Natural killer cell treated with Interleukin-12 subunit alpha and Interleukin-12 subunit beta and Interleukin-15 and Interleukin-18, amount 100 ng/mL, for 72 hours (primary cell): Measurements from ENCODE around the gene SH3RF1. TPM values are rescaled to one million over a fixed set of nuclear protein-coding genes. Genes with fewer than 3 reads are reported as not detected.

Experiments
- ATAC-seq, 2 donors: fragments of 150-1000 bp; cut with Tn5 transposase in 1 of 2; sonication (Bioruptor Pico), chemical (Tn5 transposase) in 1 of 2; 2 replicates each; pipeline ENCODE4 v1.10.0; 2021
- DNase-seq: peaks from one replicate; pipeline ENCODE4 v3.0.0; 2022; ENCODE audit warnings: low spot score
- H3K27ac Mint-ChIP-seq, 2 donors: 1 replicate in 1 of 2; 2 replicates in 1 of 2; pipeline ENCODE4 v1.8.0; 2022; ENCODE audit warnings: mixed read lengths in 2 of 2, mild to moderate bottlenecking in 1 of 2, moderate library complexity in 1 of 2
- H3K27me3 Mint-ChIP-seq, 2 donors: 1 replicate in 1 of 2; 2 replicates in 1 of 2; pipeline ENCODE4 v1.8.0; 2022; ENCODE audit warnings: mixed read lengths in 2 of 2
- H3K36me3 Mint-ChIP-seq: one replicate; pipeline ENCODE4 v1.8.0; 2022; ENCODE audit warnings: mixed read lengths
- H3K4me1 Mint-ChIP-seq, 2 donors: 1 replicate in 1 of 2; 2 replicates in 1 of 2; pipeline ENCODE4 v1.8.0; 2022; ENCODE audit warnings: low read depth in 2 of 2, mixed read lengths in 2 of 2, mild to moderate bottlenecking in 1 of 2
- H3K4me3 Mint-ChIP-seq: one replicate; pipeline ENCODE4 v1.8.0; 2022; ENCODE audit warnings: mixed read lengths
- H3K9me3 Mint-ChIP-seq: 2 replicates; pipeline ENCODE4 v1.8.0; 2022; ENCODE audit warnings: mixed read lengths
- total RNA-seq, 2 donors: library from RNA; stranded (reverse); gene quantifications; one replicate each; pipeline ENCODE4 v1.2.3, GENCODE V29; 2022

SH3RF1 gene
- total RNA-seq, 2 donors from 2014 or later = 0.64 to 1.3 TPM

DNA sequence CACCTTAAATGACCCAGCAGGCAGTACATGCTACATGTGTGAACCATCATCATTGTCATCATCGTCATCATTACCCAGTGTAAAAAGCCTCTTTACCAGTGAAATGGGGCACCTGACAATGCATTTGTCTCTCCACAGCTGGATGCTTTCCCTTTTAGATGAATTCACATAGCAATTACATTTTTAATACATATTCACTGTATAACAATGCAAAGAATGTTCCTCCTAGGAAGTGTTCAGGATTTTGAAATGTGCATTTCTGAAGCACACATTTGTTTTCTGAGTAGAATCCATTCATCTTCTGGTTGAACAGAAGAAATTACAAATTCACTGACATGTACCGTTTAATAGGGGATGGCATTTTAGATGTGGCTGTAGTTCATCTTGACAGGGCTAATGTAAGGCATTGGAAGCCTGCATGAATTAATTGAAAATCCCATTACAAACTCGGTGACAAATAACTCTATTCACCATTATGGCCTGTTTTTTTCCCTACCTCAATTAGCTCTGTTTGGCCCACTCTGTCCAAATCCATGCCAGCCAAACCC is 111.1 kb downstream of the SH3RF1 start:
- Mint-ChIP-seq H3K27ac (no peak overlapping the region), H3K36me3 (no peaks in the 10 kb centered on the region), H3K4me3 (no peak overlapping the region), H3K9me3 (no peaks in the 10 kb centered on the region), H3K27me3 (peaks cover 7 to 15% of the 10 kb centered on the region in 2 donors), H3K4me1 (no peaks in the 10 kb centered on the region)
- DNase-seq = no peak
- ATAC-seq = no peak

DNA sequence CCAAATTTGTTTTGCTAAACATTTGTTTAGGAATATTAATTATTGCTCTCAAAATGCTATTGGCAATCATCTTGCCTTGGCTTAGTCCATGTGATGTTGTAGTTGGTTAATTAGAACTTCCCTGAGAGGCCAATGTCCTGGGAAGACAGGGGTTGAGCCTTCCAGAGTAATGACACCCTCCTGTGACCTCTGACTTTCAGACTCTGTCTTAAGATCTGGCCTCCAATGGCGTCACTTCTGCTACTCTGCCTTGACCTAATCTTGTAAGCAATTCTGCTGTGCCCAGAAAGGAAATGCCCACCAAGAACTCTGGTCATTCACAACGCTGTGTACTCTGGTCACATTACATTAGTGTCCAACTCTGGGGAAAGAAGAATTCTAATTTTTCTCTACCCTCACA is 111.9 kb downstream of the SH3RF1 start:
- Mint-ChIP-seq H3K4me3 (no peak overlapping the region), H3K27me3 (peaks cover 4 to 15% of the 10 kb centered on the region in 2 donors), H3K9me3 (no peaks in the 10 kb centered on the region)

DNA sequence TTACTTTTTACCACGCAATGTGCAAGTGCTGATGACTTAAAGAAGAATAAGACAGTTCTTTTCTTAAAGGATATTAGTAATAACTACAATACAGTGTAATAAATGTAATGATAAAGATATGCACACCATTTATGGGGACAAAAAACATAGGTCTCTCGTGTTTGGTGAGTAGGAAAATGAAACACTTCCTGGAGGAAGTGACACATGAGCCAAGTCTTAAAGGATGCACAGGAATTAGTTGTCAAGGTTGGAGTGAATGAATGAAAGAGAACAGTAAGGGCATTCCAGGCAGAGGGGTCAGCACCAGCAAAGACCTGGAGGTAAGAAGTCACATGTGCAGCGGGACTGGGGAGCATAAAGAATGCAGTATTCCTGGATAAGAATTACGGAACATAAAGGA is 112.7 kb downstream of the SH3RF1 start:
- Mint-ChIP-seq H3K9me3 (no peaks in the 10 kb centered on the region), H3K36me3 (no peaks in the 10 kb centered on the region), H3K27ac (no peak overlapping the region), H3K4me3 (no peak overlapping the region), H3K27me3 (peaks cover 0 to 15% of the 10 kb centered on the region in 2 donors), H3K4me1 (no peaks in the 10 kb centered on the region)
- ATAC-seq (no peak), DNase-seq (no peak)

More for the DNA sequence above, 111.9 kb downstream of the SH3RF1 start:
- ATAC-seq (no peak), DNase-seq (no peak)
- Mint-ChIP-seq H3K36me3 (no peaks in the 10 kb centered on the region), H3K27ac (no peak overlapping the region), H3K4me1 (no peaks in the 10 kb centered on the region)

DNA sequence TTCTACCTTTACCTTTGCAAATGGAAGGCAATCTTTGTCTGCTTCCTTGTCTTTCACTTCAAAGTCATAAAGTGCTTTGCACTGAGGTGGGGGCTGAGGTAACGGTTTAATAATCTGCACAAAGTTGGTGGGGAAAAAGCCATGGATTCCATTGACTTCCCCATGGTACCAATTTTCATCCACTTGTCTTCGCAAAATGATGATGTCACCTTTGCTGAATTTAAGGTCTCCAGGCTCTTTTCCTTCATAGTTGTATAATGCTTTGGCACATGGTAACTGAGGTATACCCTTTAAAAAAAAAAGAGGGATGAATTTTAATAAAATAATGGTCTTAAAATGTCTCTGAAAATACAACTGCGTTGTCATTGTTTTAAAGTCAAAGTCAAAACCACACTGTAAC is 114.4 kb downstream of the SH3RF1 start:
- ATAC-seq (no peak), DNase-seq (no peak)
- H3K4me1 Mint-ChIP-seq = no peaks in the 10 kb centered on the region
- H3K36me3 Mint-ChIP-seq = no peaks in the 10 kb centered on the region
- no peaks in the 10 kb centered on the region for H3K9me3 Mint-ChIP-seq
- H3K27me3 Mint-ChIP-seq = peaks cover 0 to 10% of the 10 kb centered on the region in 2 donors
- no peak overlapping the region for H3K27ac Mint-ChIP-seq
- no peak overlapping the region for H3K4me3 Mint-ChIP-seq

DNA sequence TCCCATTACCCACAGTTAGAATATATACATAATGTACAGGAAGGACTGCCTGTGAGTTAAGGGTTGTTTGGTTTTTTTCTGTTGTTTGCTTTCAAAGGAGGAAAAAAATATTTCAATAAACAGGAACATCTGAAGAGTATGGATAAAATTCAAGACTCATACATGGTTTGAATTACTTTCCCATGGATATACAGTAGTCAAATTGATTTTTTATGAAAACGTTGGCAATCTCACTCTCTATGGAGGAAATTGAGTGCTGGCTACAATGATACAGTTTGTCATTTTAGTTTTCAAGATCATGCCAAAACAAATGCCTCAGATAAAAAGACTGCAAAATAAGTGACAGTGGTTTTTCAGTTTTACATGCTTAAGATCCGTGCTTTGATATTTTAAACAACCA is 116.6 kb downstream of the SH3RF1 start:
- Mint-ChIP-seq H3K4me1 (no peaks in the 10 kb centered on the region), H3K27ac (no peak overlapping the region), H3K9me3 (no peaks in the 10 kb centered on the region), H3K27me3 (peaks cover 0 to 10% of the 10 kb centered on the region in 2 donors), H3K4me3 (no peak overlapping the region), H3K36me3 (no peaks in the 10 kb centered on the region)
- DNase-seq = no peak
- no peak for ATAC-seq

DNA sequence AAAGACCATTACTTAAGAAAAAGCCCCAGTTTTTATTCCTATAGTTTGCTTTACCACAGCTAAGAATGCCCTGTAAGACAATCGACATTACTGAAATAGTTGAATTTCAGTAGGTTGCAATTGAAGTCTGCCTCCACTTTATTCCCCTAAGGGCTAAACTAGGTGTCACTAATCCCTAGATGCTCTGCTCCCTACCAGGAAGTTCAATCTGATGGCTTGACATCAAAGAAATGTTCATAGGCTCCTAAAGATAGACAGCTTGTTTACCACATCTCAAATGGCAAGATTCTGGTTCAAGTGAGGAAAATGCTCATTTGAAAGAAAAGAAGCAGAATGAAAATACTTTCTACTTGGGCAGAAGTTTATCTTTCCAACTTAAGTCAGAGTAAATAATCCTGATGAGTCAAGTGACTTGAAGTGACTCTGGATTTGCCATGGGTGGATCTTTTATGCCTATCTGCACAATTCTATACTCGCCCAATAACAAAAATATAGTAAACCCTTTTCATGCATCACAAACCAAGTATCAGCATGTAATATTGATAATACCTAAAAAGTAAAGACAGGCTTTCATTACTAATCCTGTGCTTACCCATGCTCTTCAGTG is 117.2 kb downstream of the SH3RF1 start:
- DNase-seq (no peak), ATAC-seq (no peak)
- Mint-ChIP-seq H3K4me1 (no peaks in the 10 kb centered on the region), H3K9me3 (no peaks in the 10 kb centered on the region), H3K27me3 (peaks cover 0 to 10% of the 10 kb centered on the region in 2 donors), H3K4me3 (no peak overlapping the region), H3K27ac (no peak overlapping the region), H3K36me3 (no peaks in the 10 kb centered on the region)

DNA sequence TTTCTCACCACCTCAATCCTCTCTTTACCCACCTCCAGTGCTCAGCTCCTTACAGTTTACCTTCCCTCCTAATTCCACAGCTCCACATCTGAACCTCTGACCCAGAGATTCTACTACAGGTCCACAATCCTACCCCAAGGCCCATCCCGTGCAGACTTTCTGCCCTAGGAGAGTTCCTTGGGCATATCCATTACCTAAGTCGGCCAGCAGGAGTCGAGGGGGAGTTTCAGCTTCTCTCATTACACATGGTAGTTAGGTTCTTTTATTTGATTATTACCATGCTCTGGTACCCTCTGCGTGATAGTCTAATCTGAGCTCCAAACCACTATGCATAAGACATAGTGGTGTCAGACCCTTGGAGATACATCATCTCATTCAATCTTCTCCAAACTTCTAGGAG is 117.9 kb downstream of the SH3RF1 start:
- Mint-ChIP-seq H3K36me3 (no peaks in the 10 kb centered on the region), H3K4me1 (no peaks in the 10 kb centered on the region), H3K27ac (no peak overlapping the region), H3K9me3 (no peaks in the 10 kb centered on the region), H3K4me3 (no peak overlapping the region), H3K27me3 (peaks cover 0 to 10% of the 10 kb centered on the region in 2 donors)
- ATAC-seq (no peak), DNase-seq (no peak)

DNA sequence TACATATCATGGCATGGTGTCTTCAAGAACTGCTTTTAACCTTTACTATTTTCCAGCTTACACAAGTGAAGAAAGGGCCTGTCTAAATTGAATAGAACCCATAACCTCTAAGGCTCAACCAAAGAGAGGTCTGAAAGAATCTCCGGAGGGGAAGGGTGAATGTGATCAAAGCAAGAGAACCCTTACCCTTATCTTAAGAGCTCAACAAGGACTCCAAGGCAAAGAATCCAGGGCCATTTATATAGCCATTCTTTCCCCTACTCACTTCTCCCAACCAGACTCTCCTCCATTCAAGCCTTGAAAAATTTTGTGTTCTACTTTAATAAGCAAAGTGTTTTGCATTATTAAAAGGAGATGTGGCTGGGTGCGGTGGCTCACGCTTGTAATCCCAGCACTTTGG is 118.7 kb downstream of the SH3RF1 start:
- DNase-seq (no peak), ATAC-seq (no peak)
- Mint-ChIP-seq H3K9me3 (no peaks in the 10 kb centered on the region), H3K27me3 (peaks cover 0 to 10% of the 10 kb centered on the region in 2 donors), H3K4me1 (no peaks in the 10 kb centered on the region), H3K36me3 (no peaks in the 10 kb centered on the region), H3K27ac (no peak overlapping the region), H3K4me3 (no peak overlapping the region)

DNA sequence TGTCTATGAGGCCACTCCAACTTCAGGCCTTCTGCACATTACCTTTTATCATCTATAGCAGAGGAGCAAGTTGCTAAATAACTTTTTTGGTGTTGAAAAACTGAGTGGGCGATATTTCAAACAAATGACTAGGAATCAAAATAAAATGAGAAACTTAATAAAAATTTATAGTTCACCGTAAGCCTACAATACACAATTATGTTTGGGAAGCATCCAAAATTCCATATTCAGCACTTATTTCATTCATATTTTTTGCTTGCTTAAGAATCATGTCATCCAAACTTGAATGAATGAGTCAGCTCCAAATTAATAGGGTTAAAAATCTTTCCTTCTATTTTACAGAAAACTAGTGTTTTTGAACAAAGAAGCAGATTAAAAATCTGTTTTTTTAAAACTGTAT is 119.1 kb downstream of the SH3RF1 start:
- Mint-ChIP-seq H3K27ac (no peak overlapping the region), H3K9me3 (no peaks in the 10 kb centered on the region), H3K4me3 (no peak overlapping the region), H3K27me3 (peaks cover 0 to 10% of the 10 kb centered on the region in 2 donors), H3K4me1 (no peaks in the 10 kb centered on the region), H3K36me3 (no peaks in the 10 kb centered on the region)
- ATAC-seq (no peak), DNase-seq (no peak)

DNA sequence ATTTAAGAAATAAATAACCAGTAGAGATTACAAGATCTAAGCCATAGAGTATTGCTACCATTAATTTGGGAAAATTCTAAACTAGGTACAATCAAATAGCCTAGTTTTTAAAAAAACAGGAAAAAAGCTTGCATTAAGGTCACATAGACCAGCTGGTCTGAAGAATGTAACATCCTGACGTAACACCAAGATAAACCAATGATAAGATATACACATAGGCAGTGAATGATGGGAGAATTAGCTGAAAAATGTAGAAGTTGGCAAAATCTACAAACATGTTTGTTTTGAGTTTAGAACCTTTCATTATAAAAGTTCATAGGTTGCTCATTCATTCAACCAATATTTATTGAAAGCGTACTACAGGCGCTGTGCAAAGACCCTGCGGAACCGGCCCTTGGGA is 120.0 kb downstream of the SH3RF1 start:
- Mint-ChIP-seq H3K36me3 (no peaks in the 10 kb centered on the region), H3K27me3 (peaks cover 0 to 7% of the 10 kb centered on the region in 2 donors), H3K4me1 (no peaks in the 10 kb centered on the region), H3K27ac (no peak overlapping the region), H3K4me3 (no peak overlapping the region), H3K9me3 (no peaks in the 10 kb centered on the region)
- no peak for ATAC-seq
- no peak for DNase-seq

DNA sequence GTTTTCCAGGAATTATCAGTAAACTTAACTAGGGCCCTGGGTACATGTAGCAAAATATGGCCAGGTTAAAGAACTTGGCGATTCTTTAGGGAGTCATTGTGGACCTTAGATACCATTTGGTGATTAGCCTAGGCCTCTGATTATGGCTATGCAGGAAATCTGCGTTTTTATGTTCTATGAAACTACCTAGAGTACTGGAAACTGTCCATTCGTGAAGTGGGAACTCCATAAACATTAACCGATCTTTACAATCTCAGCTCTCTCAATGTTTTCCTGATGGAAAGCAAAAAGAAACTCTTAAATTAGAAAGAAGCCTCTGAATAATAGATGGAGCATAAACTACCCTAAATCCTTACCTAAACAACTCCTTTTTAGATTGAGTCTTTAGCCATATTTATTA is 121.9 kb downstream of the SH3RF1 start:
- no peaks in the 10 kb centered on the region for H3K27me3 Mint-ChIP-seq
- DNase-seq (no peak), ATAC-seq (no peak)
- H3K27ac Mint-ChIP-seq = no peak overlapping the region
- H3K36me3 Mint-ChIP-seq = no peaks in the 10 kb centered on the region
- no peak overlapping the region for H3K4me3 Mint-ChIP-seq
- H3K9me3 Mint-ChIP-seq = no peaks in the 10 kb centered on the region
- H3K4me1 Mint-ChIP-seq = no peaks in the 10 kb centered on the region

DNA sequence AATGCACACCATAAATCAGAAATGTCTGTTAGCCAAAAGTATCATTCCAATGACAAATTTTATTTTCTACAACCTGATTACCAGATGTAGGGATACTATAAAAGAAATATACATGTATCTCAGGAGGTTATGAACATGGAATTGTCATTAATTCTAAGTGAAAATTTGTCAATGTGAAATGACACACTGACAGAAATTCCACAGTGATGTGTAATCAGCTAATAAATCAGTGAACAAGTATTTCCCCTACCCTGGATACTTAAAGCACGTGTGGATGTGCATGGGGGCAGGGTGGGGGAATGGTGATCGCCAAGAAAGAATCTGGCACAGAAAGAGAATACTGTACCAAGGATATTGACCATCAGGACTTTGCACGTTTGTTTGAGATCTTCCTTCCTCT is 123.6 kb downstream of the SH3RF1 start:
- Mint-ChIP-seq H3K4me3 (no peak overlapping the region), H3K4me1 (no peaks in the 10 kb centered on the region), H3K27me3 (no peaks in the 10 kb centered on the region), H3K9me3 (no peaks in the 10 kb centered on the region), H3K36me3 (no peaks in the 10 kb centered on the region), H3K27ac (no peak overlapping the region)
- no peak for ATAC-seq
- no peak for DNase-seq

DNA sequence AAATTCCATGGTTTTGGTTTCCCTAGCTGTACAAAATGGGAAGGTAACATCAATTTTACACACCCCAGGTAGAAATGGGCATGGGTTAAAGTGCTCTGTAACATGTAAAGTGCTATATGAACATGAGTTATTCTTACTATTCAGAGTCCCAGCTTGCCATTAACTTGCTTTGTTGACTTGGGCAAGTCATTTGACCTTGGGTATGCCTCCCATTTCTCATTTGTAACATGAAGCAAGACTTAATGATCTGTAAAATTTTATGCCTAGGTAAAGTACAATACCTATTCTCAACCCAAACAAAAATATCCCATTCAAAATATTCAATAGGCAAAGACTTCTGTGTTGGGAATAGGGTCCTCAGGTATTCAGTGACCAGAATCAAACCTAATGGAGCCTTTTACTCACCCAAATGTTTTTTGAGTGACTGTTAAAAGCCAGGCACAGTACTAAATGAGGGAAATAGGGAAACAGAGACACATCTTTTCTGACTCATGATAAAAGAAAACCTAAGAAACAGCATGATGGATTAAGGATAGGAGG is 126.6 kb downstream of the SH3RF1 start:
- no peak for DNase-seq
- Mint-ChIP-seq H3K9me3 (no peaks in the 10 kb centered on the region), H3K27me3 (no peaks in the 10 kb centered on the region), H3K27ac (no peak overlapping the region), H3K4me3 (no peak overlapping the region), H3K36me3 (no peaks in the 10 kb centered on the region), H3K4me1 (no peaks in the 10 kb centered on the region)
- ATAC-seq = no peak

DNA sequence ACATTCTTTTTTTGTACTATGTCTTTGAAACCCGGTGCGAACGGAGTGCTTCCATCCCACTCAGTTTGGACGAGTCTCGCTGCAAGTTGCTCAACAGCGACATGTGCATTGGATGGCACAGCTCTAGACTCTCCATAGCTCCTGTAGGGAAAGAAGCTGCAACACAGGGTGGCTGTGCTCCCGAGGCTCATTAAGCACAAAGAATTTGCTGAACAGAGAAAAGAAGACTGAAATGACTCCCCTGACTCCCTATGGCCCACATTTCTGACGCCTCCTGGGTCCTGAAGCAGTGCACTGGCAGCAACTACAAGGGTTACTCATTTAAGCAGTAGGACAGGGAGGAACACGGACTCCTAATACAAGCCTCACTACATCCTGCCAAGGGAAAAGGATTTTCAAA is 127.4 kb downstream of the SH3RF1 start:
- no peak for DNase-seq
- Mint-ChIP-seq H3K27me3 (no peaks in the 10 kb centered on the region), H3K4me1 (no peaks in the 10 kb centered on the region), H3K4me3 (no peak overlapping the region), H3K9me3 (no peaks in the 10 kb centered on the region), H3K36me3 (no peaks in the 10 kb centered on the region), H3K27ac (no peak overlapping the region)
- ATAC-seq = no peak

DNA sequence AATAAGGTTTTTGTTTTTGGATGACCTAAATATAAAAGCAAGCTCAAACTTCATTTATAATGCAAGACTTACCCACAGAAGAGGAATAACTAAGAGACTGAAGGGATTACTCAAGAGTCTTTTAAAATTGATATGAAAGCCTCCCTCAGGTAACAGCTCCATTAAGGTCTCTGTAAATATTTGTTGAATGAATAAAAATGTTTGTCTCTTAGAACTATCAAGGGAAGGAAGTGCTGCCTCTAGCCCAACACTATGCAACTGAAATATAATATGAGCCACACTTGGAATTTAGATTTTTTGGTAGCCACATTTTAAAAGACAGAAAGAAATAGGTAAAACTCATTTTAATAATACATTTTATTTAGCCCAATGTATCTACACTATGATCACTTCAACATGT is 127.8 kb downstream of the SH3RF1 start:
- H3K9me3 Mint-ChIP-seq = no peaks in the 10 kb centered on the region
- H3K27ac Mint-ChIP-seq = no peak overlapping the region
- no peaks in the 10 kb centered on the region for H3K36me3 Mint-ChIP-seq
- no peaks in the 10 kb centered on the region for H3K27me3 Mint-ChIP-seq
- H3K4me3 Mint-ChIP-seq = no peak overlapping the region
- no peaks in the 10 kb centered on the region for H3K4me1 Mint-ChIP-seq
- ATAC-seq (no peak), DNase-seq (no peak)
